ENCODE data around the gene EIF1AY. TPM values are rescaled to one million over a fixed set of nuclear protein-coding genes. Genes with fewer than 3 reads are reported as not detected.
"Not testable (repeated sequence)": the region's sequence is repeated elsewhere in the genome, so short reads cannot be mapped to it uniquely, and the experiment has no call there.

EIF1AY gene
- total RNA-seq, 1 experiment from 2014 or later = not detected

GRCh38 chrY:20544451-20544960 lies 31.1 kb upstream of the EIF1AY start:
- Mint-ChIP-seq H3K9me3 (ENCODE audit: unreplicated experiment) (no peaks in the 10 kb centered on the region), H3K36me3 (ENCODE audit: insufficient read depth, unreplicated experiment) (no peaks in the 10 kb centered on the region), H3K27ac (ENCODE audit: low read depth, unreplicated experiment) (no peak overlapping the region), H3K4me1 (ENCODE audit: insufficient read depth, unreplicated experiment) (no peaks in the 10 kb centered on the region), H3K4me3 (ENCODE audit: unreplicated experiment) (no peak overlapping the region), H3K27me3 (ENCODE audit: insufficient read depth, unreplicated experiment) (no peaks in the 10 kb centered on the region)
- TF ChIP-seq CTCF (IDR thresholded peaks at IDR 0.05; ENCODE audit: unreplicated experiment) = no peak
- ChIA-PET CTCF (no interaction called here), POLR2A (no interaction called here)
- no peak for DNase-seq (ENCODE audit: unreplicated experiment)
- intact Hi-C loops (cut with micrococcal nuclease) = no loop called here
- BruUV-seq (replicated peaks) = no TSS peak

GRCh38 chrY:20546071-20546470 lies 29.5 kb upstream of the EIF1AY start:
- Mint-ChIP-seq H3K36me3 (ENCODE audit: insufficient read depth, unreplicated experiment) (no peaks in the 10 kb centered on the region), H3K4me1 (ENCODE audit: insufficient read depth, unreplicated experiment) (no peaks in the 10 kb centered on the region), H3K9me3 (ENCODE audit: unreplicated experiment) (no peaks in the 10 kb centered on the region), H3K27ac (ENCODE audit: low read depth, unreplicated experiment) (no peak overlapping the region), H3K4me3 (ENCODE audit: unreplicated experiment) (no peak overlapping the region), H3K27me3 (ENCODE audit: insufficient read depth, unreplicated experiment) (no peaks in the 10 kb centered on the region)
- intact Hi-C loops (cut with micrococcal nuclease) = no loop called here
- DNase-seq (ENCODE audit: unreplicated experiment) = no peak
- ChIA-PET POLR2A (no interaction called here), CTCF (no interaction called here)
- BruUV-seq (replicated peaks) = no TSS peak
- TF ChIP-seq CTCF (IDR thresholded peaks at IDR 0.05; ENCODE audit: unreplicated experiment) = no peak

- ChIA-PET POLR2A (no interaction called here), CTCF (no interaction called here)
- Mint-ChIP-seq H3K4me1 (ENCODE audit: insufficient read depth, unreplicated experiment) (no peaks in the 10 kb centered on the region), H3K9me3 (ENCODE audit: unreplicated experiment) (no peaks in the 10 kb centered on the region), H3K4me3 (ENCODE audit: unreplicated experiment) (no peak overlapping the region), H3K27me3 (ENCODE audit: insufficient read depth, unreplicated experiment) (no peaks in the 10 kb centered on the region), H3K27ac (ENCODE audit: low read depth, unreplicated experiment) (no peak overlapping the region), H3K36me3 (ENCODE audit: insufficient read depth, unreplicated experiment) (no peaks in the 10 kb centered on the region)
- no peak for DNase-seq (ENCODE audit: unreplicated experiment)
- BruUV-seq (replicated peaks) = no TSS peak
- no peak for TF ChIP-seq CTCF (IDR thresholded peaks at IDR 0.05; ENCODE audit: unreplicated experiment)
- intact Hi-C loops (cut with micrococcal nuclease) = no loop called here
Observed at GRCh38 chrY:20549289-20549688, 26.3 kb upstream of the EIF1AY start.

GRCh38 chrY:20551840-20552239 lies 23.7 kb upstream of the EIF1AY start:
- intact Hi-C loops (cut with micrococcal nuclease) = no loop called here
- Mint-ChIP-seq H3K36me3 (ENCODE audit: insufficient read depth, unreplicated experiment) (no peaks in the 10 kb centered on the region), H3K27me3 (ENCODE audit: insufficient read depth, unreplicated experiment) (no peaks in the 10 kb centered on the region), H3K9me3 (ENCODE audit: unreplicated experiment) (no peaks in the 10 kb centered on the region), H3K4me3 (ENCODE audit: unreplicated experiment) (no peak overlapping the region), H3K27ac (ENCODE audit: low read depth, unreplicated experiment) (no peak overlapping the region), H3K4me1 (ENCODE audit: insufficient read depth, unreplicated experiment) (no peaks in the 10 kb centered on the region)
- DNase-seq (ENCODE audit: unreplicated experiment) = no peak
- ChIA-PET POLR2A (no interaction called here), CTCF (no interaction called here)
- no peak for TF ChIP-seq CTCF (IDR thresholded peaks at IDR 0.05; ENCODE audit: unreplicated experiment)
- BruUV-seq (replicated peaks) = no TSS peak

GRCh38 chrY:20552764-20553323 lies 22.7 kb upstream of the EIF1AY start:
- CTCF ChIA-PET; BruUV-seq (replicated peaks); H3K36me3 Mint-ChIP-seq (ENCODE audit: insufficient read depth, unreplicated experiment); POLR2A ChIA-PET; DNase-seq (ENCODE audit: unreplicated experiment); H3K27me3 Mint-ChIP-seq (ENCODE audit: insufficient read depth, unreplicated experiment); H3K4me3 Mint-ChIP-seq (ENCODE audit: unreplicated experiment); H3K9me3 Mint-ChIP-seq (ENCODE audit: unreplicated experiment); intact Hi-C loops (cut with micrococcal nuclease); H3K27ac Mint-ChIP-seq (ENCODE audit: low read depth, unreplicated experiment); H3K4me1 Mint-ChIP-seq (ENCODE audit: insufficient read depth, unreplicated experiment): not testable (repeated sequence)
